Kidney epithelial cell (primary cell): ENCODE measurements around the gene AGXT. TPM values are rescaled to one million over a fixed set of nuclear protein-coding genes. Genes with fewer than 3 reads are reported as not detected.
"Not testable (repeated sequence)": the region's sequence is repeated elsewhere in the genome, so short reads cannot be mapped to it uniquely, and the experiment has no call there.

Experiments
- DNase-seq: peaks from one replicate; pipeline ENCODE4 v3.0.0-alpha.2; 2010; ENCODE audit warnings: low read depth
- H3K27me3 ChIP-seq: 2 replicates; pipeline ENCODE4 v1.6.0; 2011; ENCODE audit warnings: low read length; ENCODE audit not compliant: control insufficient read depth, insufficient read depth
- H3K36me3 ChIP-seq: 2 replicates; pipeline ENCODE4 v1.5.1; 2011; ENCODE audit warnings: low read length; ENCODE audit not compliant: control insufficient read depth, insufficient read depth
- H3K4me3 ChIP-seq: 2 replicates; pipeline ENCODE4 v1.5.1; 2011; ENCODE audit warnings: low read depth, mild to moderate bottlenecking, control low read depth, low read length
- total RNA-seq: library from RNA; depleted of rRNA; stranded (reverse); fragments of >200 nt; gene quantifications from 2 replicates; pipeline ENCODE4 v1.2.3, GENCODE V29; 2015
- TF ChIP-seq, protein P1 (sequence below): IDR thresholded peaks from 2 replicates; pipeline ENCODE4 v1.5.1; 2011; ENCODE audit warnings: mild to moderate bottlenecking, moderate library complexity, low read length, control low read depth, inconsistent platforms; ENCODE audit not compliant: insufficient read depth, poor library complexity, severe bottlenecking

The AGXT gene
- total RNA-seq, 1 donor from 2014 or later, result 0.25 TPM

- H3K27me3 ChIP-seq, result peaks cover 24% of the 10 kb centered on the region
- no peaks in the 10 kb centered on the region for H3K36me3 ChIP-seq
- TF ChIP-seq, protein P1, sequence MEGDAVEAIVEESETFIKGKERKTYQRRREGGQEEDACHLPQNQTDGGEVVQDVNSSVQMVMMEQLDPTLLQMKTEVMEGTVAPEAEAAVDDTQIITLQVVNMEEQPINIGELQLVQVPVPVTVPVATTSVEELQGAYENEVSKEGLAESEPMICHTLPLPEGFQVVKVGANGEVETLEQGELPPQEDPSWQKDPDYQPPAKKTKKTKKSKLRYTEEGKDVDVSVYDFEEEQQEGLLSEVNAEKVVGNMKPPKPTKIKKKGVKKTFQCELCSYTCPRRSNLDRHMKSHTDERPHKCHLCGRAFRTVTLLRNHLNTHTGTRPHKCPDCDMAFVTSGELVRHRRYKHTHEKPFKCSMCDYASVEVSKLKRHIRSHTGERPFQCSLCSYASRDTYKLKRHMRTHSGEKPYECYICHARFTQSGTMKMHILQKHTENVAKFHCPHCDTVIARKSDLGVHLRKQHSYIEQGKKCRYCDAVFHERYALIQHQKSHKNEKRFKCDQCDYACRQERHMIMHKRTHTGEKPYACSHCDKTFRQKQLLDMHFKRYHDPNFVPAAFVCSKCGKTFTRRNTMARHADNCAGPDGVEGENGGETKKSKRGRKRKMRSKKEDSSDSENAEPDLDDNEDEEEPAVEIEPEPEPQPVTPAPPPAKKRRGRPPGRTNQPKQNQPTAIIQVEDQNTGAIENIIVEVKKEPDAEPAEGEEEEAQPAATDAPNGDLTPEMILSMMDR, result no peak
Measured at GRCh38 chr2:240837621-240838020, 31.0 kb upstream of the AGXT start.

GRCh38 chr2:240839152-240840143 lies 29.2 kb upstream of the AGXT start:
- Histone ChIP-seq H3K36me3 (no peaks in the 10 kb centered on the region), H3K27me3 (peaks cover 19% of the 10 kb centered on the region), H3K4me3 (no peak overlapping the region)
- TF ChIP-seq, protein P1, result no peak
- no peak for DNase-seq

More at GRCh38 chr2:240837621-240838020, 31.0 kb upstream of the AGXT start:
- no peak for DNase-seq
- H3K4me3 ChIP-seq, result no peak overlapping the region

DNA sequence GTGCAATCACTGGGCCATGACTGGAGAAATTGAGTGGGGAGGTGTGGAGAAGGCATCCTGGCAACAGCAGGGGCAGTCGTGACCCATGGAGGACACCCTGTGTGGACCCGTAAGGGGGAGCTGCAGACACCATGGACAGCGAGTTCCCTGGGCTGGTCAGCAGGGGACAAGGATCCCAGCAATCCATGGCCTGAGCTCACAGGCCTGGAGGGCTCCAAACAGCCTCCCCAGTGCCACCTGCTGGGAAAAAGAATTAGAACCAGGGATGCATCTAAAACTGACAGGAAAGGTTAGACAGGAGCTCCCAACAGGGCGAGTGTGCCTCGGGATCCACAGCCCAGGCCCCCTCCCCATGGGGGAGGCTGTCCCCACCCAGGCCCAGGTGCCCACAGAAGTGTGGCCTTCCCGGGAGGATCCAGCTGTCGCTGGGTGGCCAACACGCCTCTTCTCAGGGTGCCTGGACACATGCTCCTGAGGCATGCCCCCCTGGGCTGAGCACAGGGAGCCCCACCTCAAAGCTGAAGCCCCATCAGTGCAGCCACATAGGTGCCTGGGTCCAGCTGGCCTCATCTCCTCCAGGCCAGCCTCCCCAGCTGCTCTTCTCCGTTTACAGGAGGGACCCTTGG lies 28.1 kb upstream of the AGXT start:
- H3K4me3 ChIP-seq, result no peak overlapping the region
- peaks cover 20% of the 10 kb centered on the region for H3K27me3 ChIP-seq
- TF ChIP-seq, protein P1, result peak; percentile 70
- DNase-seq, result peak; percentile 34
- no peaks in the 10 kb centered on the region for H3K36me3 ChIP-seq

DNA sequence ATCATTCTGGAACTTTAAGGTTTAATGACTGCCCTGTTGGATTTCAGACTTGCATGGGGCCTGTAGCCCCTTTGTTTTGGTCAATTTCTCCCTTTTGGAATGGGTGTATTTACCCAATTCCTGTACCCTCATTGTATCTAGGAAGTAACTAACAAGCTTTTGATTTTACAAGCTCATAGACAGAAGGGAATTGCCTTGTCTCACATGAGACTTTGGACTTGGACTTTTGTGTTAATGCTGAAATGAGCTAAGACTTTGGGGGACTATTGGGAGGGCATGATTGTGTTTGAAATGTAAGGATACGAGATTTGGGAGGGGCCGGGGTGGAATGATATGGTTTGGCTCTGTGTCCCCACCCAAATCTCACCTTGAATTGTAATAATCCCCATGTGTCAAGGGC lies 22.3 kb upstream of the AGXT start:
- DNase-seq, H3K27me3 ChIP-seq, H3K36me3 ChIP-seq, H3K4me3 ChIP-seq: not testable (repeated sequence)

DNA sequence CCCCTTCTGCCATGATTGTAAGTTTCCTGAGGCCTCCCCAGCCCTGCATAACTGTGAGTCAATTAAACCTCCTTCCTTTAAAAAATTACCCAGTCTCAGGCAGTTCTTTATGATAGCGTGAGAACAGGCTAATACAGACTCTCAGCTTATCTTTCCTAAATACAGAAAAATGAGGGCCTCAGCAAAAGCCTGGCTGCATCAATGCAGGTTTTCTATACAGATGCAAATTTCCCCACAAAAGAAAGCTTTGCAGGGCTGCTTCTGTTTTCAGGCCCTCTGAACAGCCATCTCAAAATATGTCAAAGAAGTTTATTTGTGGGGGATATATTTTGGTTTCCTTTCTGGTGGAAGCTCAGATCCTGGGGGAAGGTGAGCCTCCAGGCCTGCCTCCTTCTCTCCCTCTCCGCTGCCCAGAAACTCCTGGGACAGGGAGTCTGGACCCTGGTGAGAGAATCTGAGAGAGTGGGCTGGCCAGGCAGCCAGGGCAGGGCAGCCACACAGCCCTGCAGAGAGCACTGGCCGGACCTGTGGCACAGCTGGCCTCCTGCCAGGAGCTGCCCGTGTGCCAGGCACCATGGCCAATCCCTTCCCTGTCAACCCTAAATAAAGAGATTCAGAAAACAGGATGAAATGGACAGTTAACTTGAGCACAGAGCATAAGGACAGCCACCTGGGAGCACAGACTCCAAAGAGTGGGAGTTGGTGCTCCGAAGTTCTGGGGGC lies 21.6 kb upstream of the AGXT start:
- TF ChIP-seq, protein P1, result no peak
- no peak overlapping the region for H3K4me3 ChIP-seq

DNA sequence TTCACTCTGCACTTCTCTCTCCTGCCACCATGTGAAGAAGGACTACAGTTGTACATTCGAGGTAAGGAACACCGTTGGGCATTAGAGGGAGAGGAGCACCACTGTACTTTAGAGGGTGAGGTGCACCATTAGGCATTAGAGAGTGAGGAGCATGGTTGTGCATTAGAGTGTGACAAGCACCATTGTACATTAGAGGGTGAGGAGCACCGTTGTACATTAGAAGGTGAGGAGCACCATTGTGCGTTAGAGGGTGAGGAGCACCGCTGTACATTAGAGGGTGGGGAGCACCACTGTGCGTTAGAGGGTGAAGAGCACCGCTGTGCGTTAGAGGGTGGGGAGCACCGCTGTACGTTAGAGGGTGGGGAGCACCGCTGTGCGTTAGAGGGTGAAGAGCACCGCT lies 20.8 kb upstream of the AGXT start:
- peaks cover 5% of the 10 kb centered on the region for H3K27me3 ChIP-seq
- no peaks in the 10 kb centered on the region for H3K36me3 ChIP-seq
- no peak overlapping the region for H3K4me3 ChIP-seq
- TF ChIP-seq, protein P1, result no peak
- no peak for DNase-seq

More for the DNA sequence above, 21.6 kb upstream of the AGXT start:
- no peaks in the 10 kb centered on the region for H3K36me3 ChIP-seq
- DNase-seq, result no peak
- H3K27me3 ChIP-seq, result peaks cover 2% of the 10 kb centered on the region
